C4-2B (cell line): ENCODE data around the gene NCOA7.

Experiments
- ZFX ChIP-seq: fragments of 450-650 bp; IDR thresholded peaks from 2 replicates; pipeline ENCODE4 v1.6.1; 2017
- TF ChIP-seq, protein P1 (sequence below): fragments of 450-650 bp; conservative IDR thresholded peaks from 2 replicates; pipeline ENCODE4 v1.5.1; 2017; ENCODE audit warnings: mild to moderate bottlenecking

DNA sequence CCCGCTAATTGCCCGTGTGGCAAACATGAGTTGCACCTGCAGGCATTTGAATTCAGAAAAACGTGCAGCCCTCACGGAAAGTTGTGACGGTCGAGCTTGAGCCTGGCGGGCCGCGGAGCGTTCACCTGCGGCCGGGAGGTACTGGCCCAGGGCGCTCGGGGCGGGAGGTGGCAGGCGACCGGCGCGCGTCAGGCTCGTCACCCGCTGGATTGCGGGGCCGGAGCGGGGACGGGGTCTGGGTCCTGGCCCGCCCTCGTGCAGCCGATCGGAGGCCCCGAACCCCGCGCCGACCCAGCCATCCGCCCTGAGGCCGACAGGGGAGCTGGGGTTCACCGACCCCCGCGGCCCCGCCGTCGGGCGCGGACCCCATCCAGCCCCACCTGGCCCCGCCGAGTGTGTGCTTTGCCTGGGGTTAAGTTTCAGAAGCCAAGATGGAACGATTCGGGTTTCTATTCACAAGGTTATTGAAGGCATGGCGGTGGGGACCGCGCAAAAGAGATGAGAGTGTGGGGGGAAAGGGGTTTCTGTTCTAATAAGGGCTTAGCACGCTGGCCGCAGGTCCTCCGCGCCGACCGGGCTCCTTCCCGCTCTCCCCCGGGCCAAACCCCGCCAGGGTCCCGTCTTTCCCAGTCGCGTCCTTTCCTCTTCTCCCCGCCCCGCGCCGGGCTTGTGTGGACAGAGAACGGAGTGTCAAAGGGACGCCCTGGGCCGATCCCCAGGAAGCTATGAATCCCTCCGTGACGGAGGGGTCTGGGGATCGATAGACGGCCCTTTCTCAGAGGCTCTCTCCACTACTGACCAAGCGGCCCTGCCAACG is 43.0 kb upstream of the NCOA7 start:
- TF ChIP-seq, protein P1, sequence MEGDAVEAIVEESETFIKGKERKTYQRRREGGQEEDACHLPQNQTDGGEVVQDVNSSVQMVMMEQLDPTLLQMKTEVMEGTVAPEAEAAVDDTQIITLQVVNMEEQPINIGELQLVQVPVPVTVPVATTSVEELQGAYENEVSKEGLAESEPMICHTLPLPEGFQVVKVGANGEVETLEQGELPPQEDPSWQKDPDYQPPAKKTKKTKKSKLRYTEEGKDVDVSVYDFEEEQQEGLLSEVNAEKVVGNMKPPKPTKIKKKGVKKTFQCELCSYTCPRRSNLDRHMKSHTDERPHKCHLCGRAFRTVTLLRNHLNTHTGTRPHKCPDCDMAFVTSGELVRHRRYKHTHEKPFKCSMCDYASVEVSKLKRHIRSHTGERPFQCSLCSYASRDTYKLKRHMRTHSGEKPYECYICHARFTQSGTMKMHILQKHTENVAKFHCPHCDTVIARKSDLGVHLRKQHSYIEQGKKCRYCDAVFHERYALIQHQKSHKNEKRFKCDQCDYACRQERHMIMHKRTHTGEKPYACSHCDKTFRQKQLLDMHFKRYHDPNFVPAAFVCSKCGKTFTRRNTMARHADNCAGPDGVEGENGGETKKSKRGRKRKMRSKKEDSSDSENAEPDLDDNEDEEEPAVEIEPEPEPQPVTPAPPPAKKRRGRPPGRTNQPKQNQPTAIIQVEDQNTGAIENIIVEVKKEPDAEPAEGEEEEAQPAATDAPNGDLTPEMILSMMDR = no peak
- no peak for TF ChIP-seq ZFX
